22Rv1 (cell line): Measurements from ENCODE around the gene NFKBIE.

Source experiments
- ZFX ChIP-seq: fragments of 450-650 bp; IDR thresholded peaks from 2 replicates; pipeline ENCODE4 v1.6.1; 2017; ENCODE audit warnings: antibody characterized with exemption, borderline replicate concordance
- TF ChIP-seq, protein P1 (sequence below): fragments of 450-650 bp; IDR thresholded peaks from 2 replicates; pipeline ENCODE4 v1.5.1; 2017; ENCODE audit warnings: mild to moderate bottlenecking

- TF ChIP-seq, protein P1, sequence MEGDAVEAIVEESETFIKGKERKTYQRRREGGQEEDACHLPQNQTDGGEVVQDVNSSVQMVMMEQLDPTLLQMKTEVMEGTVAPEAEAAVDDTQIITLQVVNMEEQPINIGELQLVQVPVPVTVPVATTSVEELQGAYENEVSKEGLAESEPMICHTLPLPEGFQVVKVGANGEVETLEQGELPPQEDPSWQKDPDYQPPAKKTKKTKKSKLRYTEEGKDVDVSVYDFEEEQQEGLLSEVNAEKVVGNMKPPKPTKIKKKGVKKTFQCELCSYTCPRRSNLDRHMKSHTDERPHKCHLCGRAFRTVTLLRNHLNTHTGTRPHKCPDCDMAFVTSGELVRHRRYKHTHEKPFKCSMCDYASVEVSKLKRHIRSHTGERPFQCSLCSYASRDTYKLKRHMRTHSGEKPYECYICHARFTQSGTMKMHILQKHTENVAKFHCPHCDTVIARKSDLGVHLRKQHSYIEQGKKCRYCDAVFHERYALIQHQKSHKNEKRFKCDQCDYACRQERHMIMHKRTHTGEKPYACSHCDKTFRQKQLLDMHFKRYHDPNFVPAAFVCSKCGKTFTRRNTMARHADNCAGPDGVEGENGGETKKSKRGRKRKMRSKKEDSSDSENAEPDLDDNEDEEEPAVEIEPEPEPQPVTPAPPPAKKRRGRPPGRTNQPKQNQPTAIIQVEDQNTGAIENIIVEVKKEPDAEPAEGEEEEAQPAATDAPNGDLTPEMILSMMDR: no peak
- no peak for TF ChIP-seq ZFX
These were observed 13.7 kb upstream of the NFKBIE start for GRCh38 chr6:44278774-44279697.
